Cardiac fibroblast (primary cell): Measurements from ENCODE around the gene ABCG1.

Experiments
- DNase-seq, 2 donors: peaks; one replicate each; pipeline versions ENCODE4 v3.0.0 to v3.0.0-alpha.2; 2010; ENCODE audit warnings: low read depth in 2 of 2
- H3K4me3 ChIP-seq, 2 donors: replicated peaks in 1 of 2; 1 replicate in 1 of 2; 2 replicates in 1 of 2; pipeline ENCODE4 v1.5.1; 2011; ENCODE audit warnings: low read depth in 2 of 2, low read length in 2 of 2, mild to moderate bottlenecking in 2 of 2, moderate library complexity in 1 of 2
- TF ChIP-seq, protein P1 (sequence below): IDR thresholded peaks from one replicate; pipeline ENCODE4 v1.5.1; 2011; ENCODE audit warnings: low read depth, mild to moderate bottlenecking, low read length, inconsistent platforms

Gene ABCG1

DNA sequence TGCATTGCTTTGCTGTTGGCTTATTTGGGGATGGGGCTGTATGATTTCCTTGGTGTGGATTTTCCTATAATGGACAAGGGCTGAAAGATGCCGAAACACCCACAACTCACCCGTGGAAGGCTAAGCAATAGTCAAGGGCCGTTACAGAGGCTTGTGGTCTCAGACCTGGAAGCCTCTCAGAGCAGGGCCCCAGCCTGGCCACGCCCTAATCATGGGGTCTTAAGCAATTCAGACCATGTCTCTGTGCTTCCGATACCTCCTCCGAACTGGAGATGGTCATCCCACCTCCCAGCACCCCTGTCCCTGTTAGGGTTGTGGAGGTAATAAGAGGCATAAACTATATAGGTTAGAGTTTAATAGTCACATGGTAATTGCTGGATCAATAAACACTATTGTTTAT, 3.4 kb downstream of the ABCG1 start:
- TF ChIP-seq, protein P1, sequence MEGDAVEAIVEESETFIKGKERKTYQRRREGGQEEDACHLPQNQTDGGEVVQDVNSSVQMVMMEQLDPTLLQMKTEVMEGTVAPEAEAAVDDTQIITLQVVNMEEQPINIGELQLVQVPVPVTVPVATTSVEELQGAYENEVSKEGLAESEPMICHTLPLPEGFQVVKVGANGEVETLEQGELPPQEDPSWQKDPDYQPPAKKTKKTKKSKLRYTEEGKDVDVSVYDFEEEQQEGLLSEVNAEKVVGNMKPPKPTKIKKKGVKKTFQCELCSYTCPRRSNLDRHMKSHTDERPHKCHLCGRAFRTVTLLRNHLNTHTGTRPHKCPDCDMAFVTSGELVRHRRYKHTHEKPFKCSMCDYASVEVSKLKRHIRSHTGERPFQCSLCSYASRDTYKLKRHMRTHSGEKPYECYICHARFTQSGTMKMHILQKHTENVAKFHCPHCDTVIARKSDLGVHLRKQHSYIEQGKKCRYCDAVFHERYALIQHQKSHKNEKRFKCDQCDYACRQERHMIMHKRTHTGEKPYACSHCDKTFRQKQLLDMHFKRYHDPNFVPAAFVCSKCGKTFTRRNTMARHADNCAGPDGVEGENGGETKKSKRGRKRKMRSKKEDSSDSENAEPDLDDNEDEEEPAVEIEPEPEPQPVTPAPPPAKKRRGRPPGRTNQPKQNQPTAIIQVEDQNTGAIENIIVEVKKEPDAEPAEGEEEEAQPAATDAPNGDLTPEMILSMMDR = no peak
- H3K4me3 ChIP-seq = peak overlapping the region in 1 of 2 donors; percentile 15
- no peak for DNase-seq

DNA sequence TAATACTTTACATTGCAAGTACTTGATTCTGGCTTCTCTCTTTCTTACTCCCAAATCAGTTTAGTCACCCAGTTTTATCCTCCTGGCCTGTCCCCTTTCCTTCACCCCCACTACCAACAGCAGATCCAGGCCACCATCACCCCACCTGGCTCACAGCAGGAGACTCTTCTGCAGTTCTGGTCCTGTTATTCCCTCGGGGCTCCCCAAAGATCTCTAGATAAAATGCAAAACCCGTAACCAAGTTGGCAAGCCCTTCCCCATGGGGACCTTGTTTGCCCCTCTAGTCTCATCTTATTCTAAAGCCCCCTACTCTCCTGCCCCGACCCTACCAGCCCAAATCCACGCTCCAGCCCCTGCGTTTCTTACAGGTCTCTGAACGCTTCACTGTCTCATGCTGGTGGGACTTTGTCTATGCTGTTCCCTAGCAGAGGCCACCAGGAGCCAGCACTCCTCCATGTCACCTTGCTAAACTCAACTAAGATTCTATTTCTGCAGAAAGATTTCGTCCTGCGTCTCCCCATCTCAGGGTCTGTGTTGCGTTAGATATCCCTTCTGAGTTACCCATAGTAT, 4.0 kb downstream of the ABCG1 start:
- DNase-seq = no peak
- TF ChIP-seq, protein P1 = no peak
- no peak overlapping the region for H3K4me3 ChIP-seq

GRCh38 chr21:42223826-42224575, 5.1 kb downstream of the ABCG1 start:
- TF ChIP-seq, protein P1 = no peak
- DNase-seq = no peak
- no peak overlapping the region for H3K4me3 ChIP-seq

DNA sequence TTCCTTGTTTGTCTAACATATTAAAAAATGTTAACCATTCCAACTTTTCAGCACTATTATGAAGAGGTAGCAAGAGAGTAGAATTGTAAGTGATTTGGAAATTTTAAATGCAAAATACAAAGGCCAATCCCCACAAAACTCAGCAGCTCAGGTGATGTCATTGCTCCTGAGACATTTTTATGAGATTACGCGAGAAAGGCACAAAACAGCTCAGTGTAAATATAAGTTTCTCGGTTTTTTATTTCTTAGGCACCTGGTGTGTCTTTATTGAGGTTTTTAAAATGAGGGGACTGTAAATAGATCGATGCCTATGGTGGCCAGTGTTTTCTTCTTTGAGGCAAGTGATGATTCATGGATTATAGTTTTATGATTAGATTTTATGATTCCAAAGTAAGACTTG, 6.1 kb downstream of the ABCG1 start:
- H3K4me3 ChIP-seq = no peak overlapping the region
- no peak for DNase-seq
- TF ChIP-seq, protein P1 = no peak

DNA sequence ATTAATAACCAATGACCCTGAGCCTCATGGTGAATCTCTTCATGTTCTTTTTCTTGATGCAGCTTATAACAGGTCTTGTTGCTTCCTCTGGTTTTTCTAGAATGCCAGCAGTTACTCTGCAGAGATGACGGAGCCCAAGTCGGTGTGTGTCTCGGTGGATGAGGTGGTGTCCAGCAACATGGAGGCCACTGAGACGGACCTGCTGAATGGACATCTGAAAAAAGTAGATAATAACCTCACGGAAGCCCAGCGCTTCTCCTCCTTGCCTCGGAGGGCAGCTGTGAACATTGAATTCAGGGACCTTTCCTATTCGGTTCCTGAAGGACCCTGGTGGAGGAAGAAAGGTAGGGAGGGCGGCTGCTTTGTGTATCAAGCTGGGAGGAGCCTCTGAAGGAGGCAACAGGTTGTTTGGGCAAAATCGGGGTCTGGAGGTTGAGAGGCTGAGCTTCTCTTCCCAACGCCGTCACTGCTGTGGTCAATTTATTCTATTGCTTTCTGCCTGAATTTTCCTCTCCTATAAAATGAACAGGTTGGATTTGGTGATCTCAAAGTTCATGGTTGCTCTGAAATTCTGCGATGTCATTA, 6.7 kb downstream of the ABCG1 start:
- TF ChIP-seq, protein P1 = no peak
- H3K4me3 ChIP-seq = no peak overlapping the region
- no peak for DNase-seq

GRCh38 chr21:42226626-42227025, 7.7 kb downstream of the ABCG1 start:
- TF ChIP-seq, protein P1 = no peak
- DNase-seq = no peak
- H3K4me3 ChIP-seq = no peak overlapping the region
